GM18526 (cell line): Measurements from ENCODE around the gene CD300LF.

Source experiments
- POLR2A ChIP-seq: IDR thresholded peaks from 3 replicates; pipeline ENCODE4 v1.6.1; 2011; ENCODE audit not compliant: insufficient read length; ENCODE audit errors: extremely low read depth

Gene CD300LF

GRCh38 chr17:74712756-74713155, at the start of gene CD300LF:
TSS of gene CD300LF (minus strand) at chr17:74712923. CDS start at chr17:74712866, 57 bp downstream.
- no peak for TF ChIP-seq POLR2A

- TF ChIP-seq POLR2A = no peak
Measured at GRCh38 chr17:74761931-74762330, 49.2 kb upstream of the CD300LF start.

- no peak for TF ChIP-seq POLR2A
Measured at GRCh38 chr17:74761419-74761818, 48.7 kb upstream of the CD300LF start.

GRCh38 chr17:74760404-74761105, 47.8 kb upstream of the CD300LF start:
- no peak for TF ChIP-seq POLR2A

GRCh38 chr17:74759941-74760340, 47.2 kb upstream of the CD300LF start:
- TF ChIP-seq POLR2A = no peak

- no peak for TF ChIP-seq POLR2A
Measured at GRCh38 chr17:74759243-74759801, 46.6 kb upstream of the CD300LF start.

GRCh38 chr17:74758848-74759168, 46.1 kb upstream of the CD300LF start:
- TF ChIP-seq POLR2A = no peak

- no peak for TF ChIP-seq POLR2A
Measured at GRCh38 chr17:74757931-74758847, 45.5 kb upstream of the CD300LF start.

- no peak for TF ChIP-seq POLR2A
Measured at GRCh38 chr17:74757502-74757901, 44.8 kb upstream of the CD300LF start.

GRCh38 chr17:74756891-74757290, 44.2 kb upstream of the CD300LF start:
- TF ChIP-seq POLR2A = no peak

GRCh38 chr17:74755533-74755932, 42.8 kb upstream of the CD300LF start:
- no peak for TF ChIP-seq POLR2A

GRCh38 chr17:74754832-74755231, 42.1 kb upstream of the CD300LF start:
- no peak for TF ChIP-seq POLR2A

- TF ChIP-seq POLR2A = no peak
Measured at GRCh38 chr17:74752822-74753401, 40.2 kb upstream of the CD300LF start.

GRCh38 chr17:74752415-74752814, 39.7 kb upstream of the CD300LF start:
- no peak for TF ChIP-seq POLR2A

- TF ChIP-seq POLR2A = no peak
Measured at GRCh38 chr17:74750327-74751069, 37.8 kb upstream of the CD300LF start.
